GM12878 (cell line): ENCODE data around the gene FCF1.

Source experiments
- CBX3 ChIP-seq: fragments of 200-600 bp; sonication (generic); IDR thresholded peaks from 2 replicates; pipeline ENCODE4 v1.6.1; 2016; ENCODE audit warnings: low read depth, borderline replicate concordance
- CHD2 ChIP-seq: IDR thresholded peaks from 2 replicates; pipeline ENCODE4 v1.6.1; 2011; ENCODE audit warnings: low read depth, low read length, improper control_type of control experiment, borderline replicate concordance
- EGR1 ChIP-seq, 2 experiments: IDR thresholded peaks; 1 replicate in 1 of 2; 2 replicates in 1 of 2; pipeline ENCODE4 v1.6.1; 2011 to 2012; ENCODE audit warnings: low read depth in 2 of 2, low read length in 2 of 2, borderline replicate concordance in 1 of 2, mild to moderate bottlenecking in 1 of 2, moderate library complexity in 1 of 2
- ESRRA ChIP-seq: IDR thresholded peaks from 2 replicates; pipeline ENCODE4 v1.6.1; 2012; ENCODE audit warnings: mild to moderate bottlenecking, low read length, improper control_type of control experiment
- ETV6 ChIP-seq, 2 experiments: fragments of 450-650 bp in 1 of 2; IDR thresholded peaks in 1 of 2; conservative IDR thresholded peaks in 1 of 2; 2 replicates each; pipeline ENCODE4 v1.6.1; 2014; ENCODE audit warnings: antibody characterized with exemption in 1 of 2, borderline replicate concordance in 1 of 2, low read depth in 1 of 2, mild to moderate bottlenecking in 1 of 2, moderate library complexity in 1 of 2
- FOS ChIP-seq: IDR thresholded peaks from 3 replicates; pipeline ENCODE4 v1.6.1; 2011; ENCODE audit warnings: borderline replicate concordance; ENCODE audit not compliant: insufficient read length; ENCODE audit errors: extremely low read depth
- MXI1 ChIP-seq: fragments of 150-350 bp; IDR thresholded peaks from 2 replicates; pipeline ENCODE4 v1.6.1; 2011; ENCODE audit warnings: low read depth, mild to moderate bottlenecking, inconsistent platforms, low read length, improper control_type of control experiment
- POLR2AphosphoS5 ChIP-seq: IDR thresholded peaks from 2 replicates; pipeline ENCODE4 v1.6.1; 2011; ENCODE audit warnings: mild to moderate bottlenecking, low read length, inconsistent platforms
- SP1 ChIP-seq: IDR thresholded peaks from one replicate; pipeline ENCODE4 v1.6.1; 2011; ENCODE audit warnings: low read depth, low read length
- ZNF24 ChIP-seq: fragments of 450-650 bp; IDR thresholded peaks from 2 replicates; pipeline ENCODE4 v1.6.1; 2017; ENCODE audit warnings: antibody characterized with exemption, mild to moderate bottlenecking
- TF ChIP-seq, protein P1 (sequence below): IDR thresholded peaks from 2 replicates; pipeline ENCODE4 v1.6.1; 2012; ENCODE audit warnings: low read length, inconsistent platforms
- TF ChIP-seq, protein P2 (sequence below), 3 experiments: IDR thresholded peaks in 2 of 3; conservative IDR thresholded peaks in 1 of 3; 2 replicates each; pipeline ENCODE4 v1.5.1; 2011; ENCODE audit warnings: low read depth in 3 of 3, low read length in 3 of 3, mild to moderate bottlenecking in 3 of 3, control low read depth in 2 of 3, moderate library complexity in 2 of 3, inconsistent platforms in 1 of 3, mixed read lengths in 1 of 3; ENCODE audit not compliant: control insufficient read depth in 2 of 3, insufficient read depth in 1 of 3; ENCODE audit errors: extremely low read depth in 1 of 3
- TF ChIP-seq, protein P3 (sequence below): IDR thresholded peaks from 2 replicates; pipeline ENCODE4 v1.6.1; 2011; ENCODE audit warnings: low read depth, low read length, improper control_type of control experiment, borderline replicate concordance

DNA sequence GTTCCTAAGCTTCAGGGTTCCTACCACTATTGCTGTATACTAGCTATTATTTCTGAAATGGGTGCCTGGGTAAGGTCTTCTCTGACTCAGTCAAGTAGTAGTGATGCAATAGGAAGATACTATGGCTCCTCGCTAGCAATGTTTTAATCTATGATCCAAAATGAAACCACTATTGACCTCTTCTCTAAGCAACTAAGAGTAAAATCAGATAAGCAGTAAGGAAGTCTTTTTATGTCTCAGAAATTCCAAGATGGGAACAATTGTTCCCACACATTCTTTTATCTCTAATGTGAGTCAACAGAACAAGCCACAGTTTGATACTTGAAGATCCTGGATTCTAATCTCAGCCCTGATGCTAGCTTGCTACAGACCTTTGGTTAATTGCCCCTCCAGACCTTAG lies 45.2 kb upstream of the FCF1 start:
- TF ChIP-seq EGR1 (IDR thresholded peaks at IDR 0.05; ENCODE audit: borderline replicate concordance in 1 of 2, low read depth in 2 of 2, low read length in 2 of 2): no peak
- TF ChIP-seq SP1: no peak
- TF ChIP-seq CBX3: no peak
- no peak for TF ChIP-seq POLR2AphosphoS5
- TF ChIP-seq MXI1: no peak
- TF ChIP-seq FOS: no peak
- no peak for TF ChIP-seq ETV6 (conservative IDR thresholded peaks at IDR 0.05 in 1 of 2, IDR thresholded peaks at IDR 0.05 in 1 of 2; ENCODE audit: borderline replicate concordance in 1 of 2, low read depth in 1 of 2)
- no peak for TF ChIP-seq CHD2
- TF ChIP-seq ESRRA: no peak
- TF ChIP-seq, protein P1, sequence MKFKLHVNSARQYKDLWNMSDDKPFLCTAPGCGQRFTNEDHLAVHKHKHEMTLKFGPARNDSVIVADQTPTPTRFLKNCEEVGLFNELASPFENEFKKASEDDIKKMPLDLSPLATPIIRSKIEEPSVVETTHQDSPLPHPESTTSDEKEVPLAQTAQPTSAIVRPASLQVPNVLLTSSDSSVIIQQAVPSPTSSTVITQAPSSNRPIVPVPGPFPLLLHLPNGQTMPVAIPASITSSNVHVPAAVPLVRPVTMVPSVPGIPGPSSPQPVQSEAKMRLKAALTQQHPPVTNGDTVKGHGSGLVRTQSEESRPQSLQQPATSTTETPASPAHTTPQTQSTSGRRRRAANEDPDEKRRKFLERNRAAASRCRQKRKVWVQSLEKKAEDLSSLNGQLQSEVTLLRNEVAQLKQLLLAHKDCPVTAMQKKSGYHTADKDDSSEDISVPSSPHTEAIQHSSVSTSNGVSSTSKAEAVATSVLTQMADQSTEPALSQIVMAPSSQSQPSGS: no peak
- TF ChIP-seq, protein P2, sequence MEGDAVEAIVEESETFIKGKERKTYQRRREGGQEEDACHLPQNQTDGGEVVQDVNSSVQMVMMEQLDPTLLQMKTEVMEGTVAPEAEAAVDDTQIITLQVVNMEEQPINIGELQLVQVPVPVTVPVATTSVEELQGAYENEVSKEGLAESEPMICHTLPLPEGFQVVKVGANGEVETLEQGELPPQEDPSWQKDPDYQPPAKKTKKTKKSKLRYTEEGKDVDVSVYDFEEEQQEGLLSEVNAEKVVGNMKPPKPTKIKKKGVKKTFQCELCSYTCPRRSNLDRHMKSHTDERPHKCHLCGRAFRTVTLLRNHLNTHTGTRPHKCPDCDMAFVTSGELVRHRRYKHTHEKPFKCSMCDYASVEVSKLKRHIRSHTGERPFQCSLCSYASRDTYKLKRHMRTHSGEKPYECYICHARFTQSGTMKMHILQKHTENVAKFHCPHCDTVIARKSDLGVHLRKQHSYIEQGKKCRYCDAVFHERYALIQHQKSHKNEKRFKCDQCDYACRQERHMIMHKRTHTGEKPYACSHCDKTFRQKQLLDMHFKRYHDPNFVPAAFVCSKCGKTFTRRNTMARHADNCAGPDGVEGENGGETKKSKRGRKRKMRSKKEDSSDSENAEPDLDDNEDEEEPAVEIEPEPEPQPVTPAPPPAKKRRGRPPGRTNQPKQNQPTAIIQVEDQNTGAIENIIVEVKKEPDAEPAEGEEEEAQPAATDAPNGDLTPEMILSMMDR (IDR thresholded peaks at IDR 0.05 in 2 of 3, conservative IDR thresholded peaks at IDR 0.05 in 1 of 3; ENCODE audit: control insufficient read depth in 2 of 3, extremely low read depth in 1 of 3, insufficient read depth in 1 of 3, low read depth in 3 of 3, low read length in 3 of 3): no peak
- no peak for TF ChIP-seq ZNF24
- TF ChIP-seq, protein P3, sequence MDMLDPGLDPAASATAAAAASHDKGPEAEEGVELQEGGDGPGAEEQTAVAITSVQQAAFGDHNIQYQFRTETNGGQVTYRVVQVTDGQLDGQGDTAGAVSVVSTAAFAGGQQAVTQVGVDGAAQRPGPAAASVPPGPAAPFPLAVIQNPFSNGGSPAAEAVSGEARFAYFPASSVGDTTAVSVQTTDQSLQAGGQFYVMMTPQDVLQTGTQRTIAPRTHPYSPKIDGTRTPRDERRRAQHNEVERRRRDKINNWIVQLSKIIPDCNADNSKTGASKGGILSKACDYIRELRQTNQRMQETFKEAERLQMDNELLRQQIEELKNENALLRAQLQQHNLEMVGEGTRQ: no peak
